HG03558 (cell line): ENCODE results near the gene EXOC3.
"Not testable (repeated sequence)": the region's sequence is repeated elsewhere in the genome, so short reads cannot be mapped to it uniquely, and the experiment has no call there.

ENCODE experiments used
- ATAC-seq: cut with Tn5 transposase; IDR thresholded peaks from one replicate; pipeline ENCODE4 v1.9.1; 2021; ENCODE audit warnings: moderate number of reproducible peaks; ENCODE audit not compliant: unreplicated experiment; ENCODE audit errors: extremely low read depth

EXOC3 gene

GRCh38 chr5:483011-483410, 40.0 kb downstream of the EXOC3 start:
- ATAC-seq, result no peak

DNA sequence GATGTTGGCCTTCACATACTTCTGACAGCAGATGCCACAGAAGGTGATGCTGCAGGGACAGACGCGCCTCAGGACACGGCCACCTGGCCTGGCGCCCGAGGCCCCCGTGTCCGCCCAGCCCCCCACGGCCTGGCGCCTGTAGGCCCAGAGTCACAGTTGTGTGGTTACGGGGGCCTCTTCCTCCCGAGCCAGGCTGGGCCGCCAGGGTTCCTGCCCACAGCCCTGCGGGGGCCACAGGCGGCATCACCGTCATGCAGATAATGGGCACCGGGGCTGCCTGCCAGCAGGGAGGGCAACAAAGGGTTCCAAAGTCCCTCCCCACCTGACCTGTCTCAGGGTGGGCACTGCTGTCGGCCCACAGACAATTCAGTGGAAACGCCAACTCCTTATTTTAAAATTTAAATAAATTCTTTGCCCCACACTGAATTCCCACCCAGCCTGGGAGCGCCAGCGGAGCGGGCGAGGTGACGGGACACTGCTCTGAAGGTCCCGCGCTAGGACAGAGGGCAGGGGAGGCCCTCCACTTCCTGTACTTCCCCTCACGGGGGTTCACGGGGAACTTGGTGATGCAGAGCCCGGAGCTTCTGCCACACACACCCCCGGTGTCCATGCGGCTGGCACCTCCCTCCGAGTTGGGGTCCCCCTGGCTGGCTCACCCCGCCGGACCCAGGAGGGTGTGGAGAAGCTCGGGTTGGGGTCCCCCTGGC, 40.6 kb downstream of the EXOC3 start:
- no peak for ATAC-seq

- no peak for ATAC-seq
Measured at GRCh38 chr5:484556-484955, 41.6 kb downstream of the EXOC3 start.

GRCh38 chr5:485113-485945, 42.4 kb downstream of the EXOC3 start:
- no peak for ATAC-seq

DNA sequence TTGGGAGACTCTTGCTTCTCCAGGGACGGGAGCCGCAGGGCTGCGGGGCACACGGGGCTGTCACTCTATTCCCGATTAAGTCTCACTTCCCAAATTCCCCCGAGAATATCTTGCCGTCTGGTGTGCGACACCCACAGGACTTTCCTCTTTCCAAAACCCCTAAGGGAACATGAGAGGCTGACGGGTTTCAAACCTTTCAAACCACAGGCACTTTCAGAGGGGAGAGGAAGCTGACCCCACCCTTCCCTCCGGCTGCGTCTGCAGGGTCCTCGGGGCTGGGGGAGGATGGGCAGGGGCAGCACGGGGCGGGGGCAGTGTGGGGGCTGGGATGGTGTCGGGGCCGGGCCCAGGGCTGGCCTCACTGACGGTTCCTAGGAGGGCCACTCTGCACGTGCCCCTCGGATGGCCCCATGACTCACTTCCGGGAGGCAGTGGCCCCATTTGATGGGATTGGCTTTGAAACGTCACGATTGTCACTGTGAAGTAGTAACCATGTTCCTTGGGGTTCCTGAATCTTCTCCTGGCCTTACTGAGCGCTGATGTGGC, 43.0 kb downstream of the EXOC3 start:
- ATAC-seq, result no peak

DNA sequence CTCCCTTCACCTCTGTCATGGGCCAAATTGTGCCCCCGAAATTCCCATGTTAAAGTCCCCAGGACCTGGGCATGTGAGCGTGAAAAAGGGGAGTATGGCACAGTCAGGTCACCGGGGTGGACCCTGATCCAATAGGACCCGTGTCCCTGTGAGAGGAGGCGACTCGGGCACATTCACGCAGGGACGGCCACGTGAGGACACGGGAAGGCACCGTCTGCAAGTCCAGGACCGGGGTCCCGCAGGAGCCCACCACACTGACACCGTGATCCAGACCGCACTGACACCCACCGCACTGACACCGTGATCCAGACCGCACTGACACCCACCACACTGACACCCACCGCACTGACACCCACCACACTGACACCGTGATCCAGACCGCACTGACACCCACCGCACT, 43.6 kb downstream of the EXOC3 start:
- ATAC-seq, result not testable (repeated sequence)

DNA sequence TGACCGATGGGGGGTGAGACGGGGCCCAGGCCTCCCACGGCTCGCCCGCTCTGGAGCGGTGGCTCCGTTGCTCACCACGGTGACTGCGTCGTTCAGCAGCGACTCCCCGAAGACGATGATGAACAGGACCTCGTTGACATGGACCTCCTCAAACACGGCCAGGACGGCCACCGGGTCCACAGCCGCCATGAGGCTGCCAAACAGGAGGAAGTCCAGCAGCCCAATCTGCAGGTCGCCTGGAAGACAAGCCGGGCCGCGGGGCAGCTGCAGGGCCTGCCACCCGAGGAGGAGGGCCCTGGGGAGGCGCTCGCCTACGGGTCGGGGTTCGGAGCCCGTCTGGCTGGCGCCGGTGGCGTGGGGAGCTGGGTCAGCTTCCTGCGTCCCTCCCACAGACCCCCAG, 45.3 kb downstream of the EXOC3 start:
- no peak for ATAC-seq

- no peak for ATAC-seq
Measured at GRCh38 chr5:488744-489688, 46.0 kb downstream of the EXOC3 start.

DNA sequence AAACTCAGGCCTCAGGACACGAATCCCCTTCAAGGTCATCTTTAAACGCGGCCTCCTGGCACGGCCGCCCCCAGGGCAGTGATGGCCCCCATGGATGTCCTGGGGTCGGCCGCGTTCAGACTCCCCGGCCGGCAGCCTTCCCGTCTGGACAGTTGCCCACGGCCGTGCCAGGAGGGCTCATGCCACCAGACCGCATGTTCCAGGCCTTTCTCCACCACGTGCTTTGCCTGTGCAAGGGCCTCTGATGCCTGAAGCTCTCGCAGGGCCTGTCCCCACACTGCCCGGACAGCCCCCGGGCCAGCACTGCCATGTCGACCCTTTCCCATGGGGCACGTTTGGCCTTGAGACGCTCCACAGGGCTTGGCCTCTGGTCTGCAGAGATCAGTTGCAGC, 46.7 kb downstream of the EXOC3 start:
- no peak for ATAC-seq

DNA sequence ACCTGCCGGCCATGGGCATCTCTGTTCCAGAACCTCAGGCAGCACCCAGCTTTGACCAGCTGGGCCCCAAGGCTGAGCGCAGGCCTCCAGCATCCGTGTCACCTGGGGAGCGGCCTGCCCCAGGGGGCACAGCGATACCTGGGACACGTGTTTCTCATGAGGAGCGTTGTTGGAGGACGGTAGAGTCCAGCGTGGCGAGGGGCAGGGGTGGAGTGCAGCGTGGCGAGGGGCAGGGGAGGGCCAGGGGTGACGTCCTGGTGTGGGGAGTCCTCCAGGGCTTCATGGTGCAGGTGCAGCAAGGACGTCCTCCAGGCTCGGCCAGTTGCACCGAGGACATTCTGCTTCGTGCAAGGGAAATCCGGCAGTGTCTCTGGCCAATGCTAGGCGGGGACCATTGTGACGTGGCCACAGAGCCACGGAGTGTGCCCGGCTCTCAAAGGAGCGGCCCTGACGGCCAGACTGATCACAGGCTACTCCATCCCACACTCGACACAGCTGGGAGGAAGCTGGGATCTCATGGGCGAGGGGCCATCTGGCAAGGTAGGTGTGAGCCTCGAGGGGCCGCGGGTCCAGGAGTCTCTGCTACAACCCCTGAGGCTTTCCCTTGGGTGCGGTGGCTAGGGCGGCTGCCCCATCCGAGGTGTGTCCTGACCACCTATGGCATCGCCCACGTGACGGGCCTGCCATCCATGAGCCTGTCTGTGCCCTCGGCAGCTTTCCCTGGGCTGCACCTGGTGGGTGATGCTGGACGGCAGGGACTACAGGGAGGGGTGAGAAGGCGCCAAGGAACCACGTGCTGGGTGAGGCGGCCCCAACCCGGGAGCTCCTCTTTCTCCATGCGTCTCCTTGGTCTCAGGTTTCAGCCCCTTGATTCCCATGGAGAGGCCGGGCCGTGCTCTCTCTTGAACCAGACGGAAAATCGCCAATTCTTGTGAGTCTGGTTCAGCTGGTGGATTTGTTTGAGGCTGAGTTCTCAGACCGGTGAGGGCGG, 47.4 kb downstream of the EXOC3 start:
- ATAC-seq, result no peak

DNA sequence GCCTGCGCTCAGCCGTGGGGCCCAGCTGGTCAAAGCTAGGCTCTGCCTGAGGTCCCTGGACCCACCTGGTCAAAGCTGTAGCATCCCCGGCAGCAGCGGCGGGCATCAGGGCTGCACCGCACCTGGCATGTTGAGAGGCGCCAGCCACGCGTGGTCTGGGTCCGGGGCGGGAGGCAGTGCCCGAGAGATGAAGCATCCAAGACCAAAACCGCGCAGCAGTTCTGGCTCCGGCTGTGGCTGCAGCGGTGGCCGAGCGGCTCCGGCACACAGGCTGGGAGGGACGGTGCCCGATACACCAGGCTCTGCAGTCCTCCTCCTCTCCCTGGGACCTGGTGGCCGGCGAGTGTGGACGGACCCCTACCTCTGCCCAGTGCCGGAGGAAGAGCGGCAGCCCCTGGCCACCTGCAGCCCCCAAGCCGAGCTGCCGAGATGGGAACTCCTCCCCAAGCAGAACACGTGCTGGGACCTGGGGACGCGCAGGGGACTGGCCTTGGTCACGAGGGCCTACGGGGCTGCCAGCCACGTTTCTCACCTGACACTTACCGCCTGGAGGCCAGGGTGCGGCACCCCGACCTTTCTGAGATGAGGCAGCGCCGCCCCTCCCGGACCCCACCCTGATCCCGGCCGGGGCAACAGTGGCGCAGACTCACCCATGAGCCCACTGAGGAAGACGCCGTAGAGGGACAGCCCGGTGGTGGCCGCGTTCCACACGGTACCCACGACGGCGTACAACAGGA, 48.3 kb downstream of the EXOC3 start:
- ATAC-seq, result no peak

- no peak for ATAC-seq
Measured at GRCh38 chr5:491856-492155, 48.8 kb downstream of the EXOC3 start.

- ATAC-seq, result no peak
Measured at GRCh38 chr5:492314-492893, 49.4 kb downstream of the EXOC3 start.

GRCh38 chr5:493119-493701, 50.2 kb downstream of the EXOC3 start:
- no peak for ATAC-seq

- no peak for ATAC-seq
Measured at GRCh38 chr5:493758-494157, 50.8 kb downstream of the EXOC3 start.

DNA sequence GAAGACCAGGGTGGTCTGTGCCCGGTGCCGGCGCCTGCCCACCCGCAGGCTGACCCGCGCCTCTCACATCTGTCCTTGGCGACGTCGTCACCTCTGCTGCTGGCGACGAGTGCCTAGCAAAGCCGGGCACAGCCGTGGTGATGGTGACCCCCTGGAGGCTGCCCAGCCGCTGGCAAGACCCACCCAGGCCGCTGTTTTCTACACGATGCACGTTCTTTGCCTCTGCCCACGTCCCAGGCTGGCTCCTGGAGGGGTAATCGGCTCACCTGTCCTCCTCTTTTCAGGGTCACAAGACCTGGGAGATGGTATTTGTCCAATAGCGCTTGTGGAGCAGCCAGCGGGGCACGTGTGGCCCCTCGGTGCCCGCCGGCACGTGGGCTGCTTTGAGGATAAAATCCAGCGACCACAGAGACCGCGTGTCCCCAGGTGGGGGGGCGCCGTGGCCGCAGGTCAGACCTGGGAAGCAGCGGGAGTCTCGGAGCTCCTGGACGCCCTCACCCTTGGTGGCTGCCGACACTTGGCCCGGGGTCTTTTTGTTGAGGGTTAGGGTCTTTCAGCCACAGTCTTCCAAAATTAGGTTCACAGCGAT, 51.8 kb downstream of the EXOC3 start:
- ATAC-seq, result no peak

DNA sequence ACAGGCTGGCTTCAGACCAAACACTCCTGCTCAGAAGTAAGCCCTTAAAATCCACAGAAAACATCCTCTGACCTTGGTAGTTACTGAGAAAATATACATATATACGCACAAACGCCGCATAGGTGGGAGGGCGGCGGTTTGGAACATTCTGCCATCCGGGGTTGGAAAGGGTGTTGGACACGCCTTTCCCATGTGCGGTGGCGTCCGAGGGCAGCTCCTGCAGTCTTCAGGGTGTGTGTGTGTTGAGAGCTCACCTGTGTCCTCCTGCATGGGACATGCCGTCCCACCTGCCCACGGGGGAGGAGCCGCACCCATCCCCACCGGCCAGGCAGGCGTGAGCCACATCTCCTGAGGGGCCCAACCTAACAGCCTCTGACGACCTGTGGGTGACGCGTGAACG, 53.1 kb downstream of the EXOC3 start:
- no peak for ATAC-seq
